Fibroblast of pulmonary artery (primary cell): Measurements from ENCODE around the gene NTNG1.

Experiments
- DNase-seq: peaks from one replicate; pipeline ENCODE4 v3.0.0-alpha.2; 2010; ENCODE audit warnings: low read depth
- H3K4me3 ChIP-seq: replicated peaks from 2 replicates; pipeline ENCODE4 v1.5.1; 2011; ENCODE audit warnings: low read depth, mild to moderate bottlenecking, control low read depth, low read length, moderate library complexity
- TF ChIP-seq, protein P1 (sequence below): IDR thresholded peaks from 2 replicates; pipeline ENCODE4 v1.5.1; 2011; ENCODE audit warnings: mild to moderate bottlenecking, control low read depth, low read length, inconsistent platforms; ENCODE audit errors: missing control alignments

Gene NTNG1

DNA sequence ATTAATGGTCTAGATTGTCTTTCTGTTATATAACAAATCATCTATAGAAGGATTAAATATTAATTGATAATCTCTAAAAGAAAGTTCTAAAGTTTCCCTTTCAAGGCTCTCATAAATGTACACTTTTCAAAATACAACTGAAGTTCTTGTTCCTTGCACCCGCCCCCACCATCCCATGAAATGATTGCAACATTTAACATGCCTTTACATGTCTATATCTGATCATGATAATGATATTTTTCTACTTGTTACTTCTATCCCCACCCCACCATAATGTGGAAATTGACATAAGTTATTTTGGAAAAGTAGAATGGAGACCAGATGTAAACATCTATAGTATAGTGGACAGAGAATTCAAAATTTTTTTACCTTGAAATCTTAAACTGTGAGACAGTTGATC lies 186.6 kb downstream of the NTNG1 start:
- TF ChIP-seq, protein P1, sequence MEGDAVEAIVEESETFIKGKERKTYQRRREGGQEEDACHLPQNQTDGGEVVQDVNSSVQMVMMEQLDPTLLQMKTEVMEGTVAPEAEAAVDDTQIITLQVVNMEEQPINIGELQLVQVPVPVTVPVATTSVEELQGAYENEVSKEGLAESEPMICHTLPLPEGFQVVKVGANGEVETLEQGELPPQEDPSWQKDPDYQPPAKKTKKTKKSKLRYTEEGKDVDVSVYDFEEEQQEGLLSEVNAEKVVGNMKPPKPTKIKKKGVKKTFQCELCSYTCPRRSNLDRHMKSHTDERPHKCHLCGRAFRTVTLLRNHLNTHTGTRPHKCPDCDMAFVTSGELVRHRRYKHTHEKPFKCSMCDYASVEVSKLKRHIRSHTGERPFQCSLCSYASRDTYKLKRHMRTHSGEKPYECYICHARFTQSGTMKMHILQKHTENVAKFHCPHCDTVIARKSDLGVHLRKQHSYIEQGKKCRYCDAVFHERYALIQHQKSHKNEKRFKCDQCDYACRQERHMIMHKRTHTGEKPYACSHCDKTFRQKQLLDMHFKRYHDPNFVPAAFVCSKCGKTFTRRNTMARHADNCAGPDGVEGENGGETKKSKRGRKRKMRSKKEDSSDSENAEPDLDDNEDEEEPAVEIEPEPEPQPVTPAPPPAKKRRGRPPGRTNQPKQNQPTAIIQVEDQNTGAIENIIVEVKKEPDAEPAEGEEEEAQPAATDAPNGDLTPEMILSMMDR, result no peak
- no peak for DNase-seq
- no peak overlapping the region for H3K4me3 ChIP-seq

DNA sequence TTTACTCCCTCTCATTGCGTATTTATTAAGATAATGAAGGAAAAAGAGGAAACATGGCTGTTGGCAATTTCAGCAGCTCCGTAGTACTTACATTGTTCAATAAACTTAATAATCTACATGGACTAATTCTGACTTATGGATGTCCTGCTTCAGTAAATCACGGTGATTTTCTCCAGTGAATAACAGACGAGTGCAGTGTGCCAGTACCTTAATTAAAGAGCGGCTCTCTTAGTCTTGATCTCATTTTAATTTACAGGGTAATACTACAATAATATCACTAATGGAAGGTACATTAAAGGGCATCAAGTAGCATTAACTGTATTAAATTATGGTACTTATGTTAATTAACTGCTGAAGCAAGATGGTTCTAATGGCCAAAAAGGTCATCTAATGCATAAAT lies 187.2 kb downstream of the NTNG1 start:
- TF ChIP-seq, protein P1, result no peak
- H3K4me3 ChIP-seq, result no peak overlapping the region
- no peak for DNase-seq

DNA sequence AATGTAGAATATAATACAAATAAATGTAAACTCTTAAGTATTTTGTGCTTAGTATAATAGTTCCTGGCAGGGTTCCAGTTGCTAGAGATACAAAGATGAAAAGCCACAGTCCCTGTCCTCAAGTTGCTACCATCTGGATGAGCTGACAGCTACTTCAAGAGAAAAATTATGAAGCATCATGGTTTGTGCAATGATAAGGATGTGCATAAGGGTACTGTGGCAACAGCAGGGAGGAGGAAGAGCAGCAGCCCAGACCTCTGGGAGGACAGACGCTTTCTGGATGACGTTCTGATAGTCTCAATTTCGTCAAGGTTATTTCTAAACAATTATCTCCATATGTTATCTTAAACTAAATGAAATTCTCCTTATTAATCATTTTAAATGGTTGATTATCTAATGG lies 198.9 kb downstream of the NTNG1 start:
- TF ChIP-seq, protein P1, result no peak
- no peak overlapping the region for H3K4me3 ChIP-seq
- DNase-seq, result no peak

DNA sequence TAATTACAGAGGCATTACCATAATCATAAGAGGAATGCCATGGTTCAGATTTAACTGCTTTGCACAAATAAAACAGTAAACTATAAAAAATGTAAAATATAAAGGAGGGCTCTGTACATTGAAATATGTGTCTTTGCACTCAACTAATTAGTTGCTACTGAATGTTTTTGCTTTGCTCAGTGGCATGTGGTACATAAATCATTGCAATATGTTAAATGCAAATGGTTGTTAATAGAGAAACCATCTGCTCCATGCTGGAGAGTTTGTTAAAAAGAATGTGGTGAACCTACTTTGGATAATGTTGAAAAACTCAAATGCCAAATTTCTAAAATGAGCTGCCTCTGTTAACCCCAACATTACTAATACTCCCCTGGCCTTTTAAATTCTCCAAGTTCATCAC lies 201.5 kb downstream of the NTNG1 start:
- no peak overlapping the region for H3K4me3 ChIP-seq
- no peak for DNase-seq

DNA sequence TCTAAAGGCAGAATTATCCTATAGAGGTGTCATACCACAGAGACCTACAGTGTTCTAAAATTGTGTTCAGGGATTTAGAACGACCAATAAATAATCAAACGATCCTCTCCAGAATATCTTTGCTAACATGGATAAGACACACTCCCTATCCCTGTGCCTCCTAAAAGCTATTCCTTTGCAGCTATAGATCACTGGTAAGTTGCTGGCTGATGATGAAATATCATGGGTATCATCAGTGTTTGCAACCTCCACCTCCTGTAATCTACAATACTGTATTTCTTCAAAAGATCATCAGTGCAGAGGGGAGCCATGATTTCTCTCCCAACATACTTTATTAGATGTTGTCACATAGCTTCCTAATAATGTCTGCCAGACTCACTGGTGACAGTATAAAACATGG lies 201.9 kb downstream of the NTNG1 start:
- no peak for DNase-seq
- no peak overlapping the region for H3K4me3 ChIP-seq
- TF ChIP-seq, protein P1, result no peak

More for the DNA sequence above, 201.5 kb downstream of the NTNG1 start:
- TF ChIP-seq, protein P1, result no peak

DNA sequence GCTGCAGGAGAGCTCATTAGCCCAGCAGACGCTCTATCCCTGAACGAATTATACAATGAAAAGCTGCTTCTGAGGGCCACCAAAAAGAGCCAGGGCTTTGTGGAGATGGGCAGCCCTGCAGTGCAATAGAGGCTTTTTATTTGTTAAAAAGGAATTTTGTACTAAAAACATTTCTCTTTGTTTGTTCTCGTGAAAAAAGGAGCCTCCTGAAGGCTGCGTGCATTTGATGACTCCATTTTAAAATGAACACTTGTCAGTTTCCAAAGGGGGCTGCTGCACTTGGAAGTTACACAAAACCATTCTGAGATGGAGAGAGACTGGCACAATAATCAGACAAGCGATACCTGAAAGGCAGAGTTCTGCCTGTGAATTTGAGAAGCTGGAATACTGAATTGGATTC lies 202.8 kb downstream of the NTNG1 start:
- TF ChIP-seq, protein P1, result no peak
- no peak for DNase-seq
- no peak overlapping the region for H3K4me3 ChIP-seq

DNA sequence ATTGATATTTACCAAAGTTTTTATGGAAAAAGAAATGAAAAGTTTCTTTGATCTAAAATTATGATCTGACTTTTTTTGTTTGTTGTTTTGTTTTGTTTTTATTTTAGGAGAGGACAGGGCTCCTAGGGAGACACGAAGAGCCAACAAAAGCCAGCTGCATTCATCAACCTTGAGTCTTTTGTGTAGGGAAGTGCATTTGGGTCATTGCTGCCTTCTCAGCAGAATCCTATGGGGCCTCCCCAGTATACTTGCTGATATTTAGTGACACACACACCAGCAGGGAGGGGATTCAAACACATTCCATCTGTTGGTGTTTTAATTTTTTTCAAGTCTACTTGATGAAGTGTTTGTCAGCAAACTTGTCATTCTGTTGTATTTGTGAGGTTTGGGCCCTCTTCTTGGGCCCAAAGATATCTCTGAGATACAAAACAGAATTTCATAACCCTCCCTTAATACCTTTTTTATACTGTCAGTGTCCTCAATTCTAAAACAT lies 203.5 kb downstream of the NTNG1 start:
- TF ChIP-seq, protein P1, result no peak
- no peak for DNase-seq
- H3K4me3 ChIP-seq, result no peak overlapping the region
